ENCODE data around the gene TMEM53.
A peak's percentile ranks its signal among the peaks of the same experiment; 100 is the strongest.
"Not testable (repeated sequence)": the region's sequence is repeated elsewhere in the genome, so short reads cannot be mapped to it uniquely, and the experiment has no call there.

Gene TMEM53

GRCh38 chr1:44714532-44714931, 40.3 kb upstream of the TMEM53 start:
- no peaks in the 10 kb centered on the region for H3K27me3 ChIP-seq (replicated peaks; ENCODE audit: control insufficient read depth, insufficient read depth, low read length)
- DNase-seq (ENCODE audit: low read depth) = no peak
- no peaks in the 10 kb centered on the region for H3K4me1 ChIP-seq (ENCODE audit: control insufficient read depth, insufficient read depth, low read length)
- no peaks in the 10 kb centered on the region for H3K36me3 ChIP-seq (ENCODE audit: control insufficient read depth, insufficient read depth, low read length, severe bottlenecking)
- H3K4me3 ChIP-seq (ENCODE audit: low read length) = no peak overlapping the region
- H3K9me3 ChIP-seq (ENCODE audit: control insufficient read depth, low read length) = no peaks in the 10 kb centered on the region
- H3K9ac ChIP-seq (ENCODE audit: low read length) = no peak overlapping the region

GRCh38 chr1:44713321-44713781, 39.1 kb upstream of the TMEM53 start:
- Histone ChIP-seq H3K36me3 (ENCODE audit: control insufficient read depth, insufficient read depth, low read length, severe bottlenecking) (no peaks in the 10 kb centered on the region), H3K4me1 (ENCODE audit: control insufficient read depth, insufficient read depth, low read length) (no peaks in the 10 kb centered on the region), H3K9ac (ENCODE audit: low read length) (no peak overlapping the region), H3K4me3 (ENCODE audit: low read length) (no peak overlapping the region), H3K9me3 (ENCODE audit: control insufficient read depth, low read length) (no peaks in the 10 kb centered on the region), H3K27me3 (replicated peaks; ENCODE audit: control insufficient read depth, insufficient read depth, low read length) (no peaks in the 10 kb centered on the region)
- no peak for DNase-seq (ENCODE audit: low read depth)

GRCh38 chr1:44707959-44708831, 33.9 kb upstream of the TMEM53 start:
- H3K4me3 ChIP-seq (ENCODE audit: low read length) = peak overlapping the region; percentile 45
- H3K9ac ChIP-seq (ENCODE audit: low read length) = peak overlapping the region; percentile 57
- peak; percentile 82 for DNase-seq (ENCODE audit: low read depth)
- peaks cover 10% of the 10 kb centered on the region for H3K4me1 ChIP-seq (ENCODE audit: control insufficient read depth, insufficient read depth, low read length)
- no peaks in the 10 kb centered on the region for H3K9me3 ChIP-seq (ENCODE audit: control insufficient read depth, low read length)
- no peaks in the 10 kb centered on the region for H3K36me3 ChIP-seq (ENCODE audit: control insufficient read depth, insufficient read depth, low read length, severe bottlenecking)
- no peaks in the 10 kb centered on the region for H3K27me3 ChIP-seq (replicated peaks; ENCODE audit: control insufficient read depth, insufficient read depth, low read length)

- Histone ChIP-seq H3K9me3 (ENCODE audit: control insufficient read depth, low read length) (no peaks in the 10 kb centered on the region), H3K4me1 (ENCODE audit: control insufficient read depth, insufficient read depth, low read length) (peaks cover 10% of the 10 kb centered on the region)
- DNase-seq (ENCODE audit: low read depth) = peak; percentile 84
Observed at GRCh38 chr1:44707112-44707881, 33.0 kb upstream of the TMEM53 start.

GRCh38 chr1:44705938-44706337, 31.7 kb upstream of the TMEM53 start:
- no peak overlapping the region for H3K4me3 ChIP-seq (ENCODE audit: low read length)
- DNase-seq (ENCODE audit: low read depth) = no peak
- no peak overlapping the region for H3K9ac ChIP-seq (ENCODE audit: low read length)
- peaks cover 10% of the 10 kb centered on the region for H3K4me1 ChIP-seq (ENCODE audit: control insufficient read depth, insufficient read depth, low read length)
- no peaks in the 10 kb centered on the region for H3K36me3 ChIP-seq (ENCODE audit: control insufficient read depth, insufficient read depth, low read length, severe bottlenecking)
- H3K9me3 ChIP-seq (ENCODE audit: control insufficient read depth, low read length) = no peaks in the 10 kb centered on the region
- no peaks in the 10 kb centered on the region for H3K27me3 ChIP-seq (replicated peaks; ENCODE audit: control insufficient read depth, insufficient read depth, low read length)

More at GRCh38 chr1:44707112-44707881, 33.0 kb upstream of the TMEM53 start:
- Histone ChIP-seq H3K27me3 (replicated peaks; ENCODE audit: control insufficient read depth, insufficient read depth, low read length) (no peaks in the 10 kb centered on the region), H3K9ac (ENCODE audit: low read length) (peak overlapping the region; percentile 39), H3K4me3 (ENCODE audit: low read length) (no peak overlapping the region), H3K36me3 (ENCODE audit: control insufficient read depth, insufficient read depth, low read length, severe bottlenecking) (no peaks in the 10 kb centered on the region)

GRCh38 chr1:44705470-44705869, 31.2 kb upstream of the TMEM53 start:
- H3K4me3 ChIP-seq (ENCODE audit: low read length) = no peak overlapping the region
- H3K9me3 ChIP-seq (ENCODE audit: control insufficient read depth, low read length) = no peaks in the 10 kb centered on the region
- peaks cover 10% of the 10 kb centered on the region for H3K4me1 ChIP-seq (ENCODE audit: control insufficient read depth, insufficient read depth, low read length)
- no peak overlapping the region for H3K9ac ChIP-seq (ENCODE audit: low read length)
- no peaks in the 10 kb centered on the region for H3K36me3 ChIP-seq (ENCODE audit: control insufficient read depth, insufficient read depth, low read length, severe bottlenecking)
- DNase-seq (ENCODE audit: low read depth) = no peak
- no peaks in the 10 kb centered on the region for H3K27me3 ChIP-seq (replicated peaks; ENCODE audit: control insufficient read depth, insufficient read depth, low read length)

- Histone ChIP-seq H3K27me3 (replicated peaks; ENCODE audit: control insufficient read depth, insufficient read depth, low read length) (no peaks in the 10 kb centered on the region), H3K9me3 (ENCODE audit: control insufficient read depth, low read length) (no peaks in the 10 kb centered on the region), H3K4me3 (ENCODE audit: low read length) (no peak overlapping the region), H3K4me1 (ENCODE audit: control insufficient read depth, insufficient read depth, low read length) (no peaks in the 10 kb centered on the region), H3K36me3 (ENCODE audit: control insufficient read depth, insufficient read depth, low read length, severe bottlenecking) (no peaks in the 10 kb centered on the region), H3K9ac (ENCODE audit: low read length) (no peak overlapping the region)
- DNase-seq (ENCODE audit: low read depth) = no peak
Observed at GRCh38 chr1:44701141-44701573, 26.9 kb upstream of the TMEM53 start.

GRCh38 chr1:44700573-44700972, 26.3 kb upstream of the TMEM53 start:
- no peak overlapping the region for H3K9ac ChIP-seq (ENCODE audit: low read length)
- peak; percentile 76 for DNase-seq (ENCODE audit: low read depth)
- H3K27me3 ChIP-seq (replicated peaks; ENCODE audit: control insufficient read depth, insufficient read depth, low read length) = no peaks in the 10 kb centered on the region
- no peaks in the 10 kb centered on the region for H3K36me3 ChIP-seq (ENCODE audit: control insufficient read depth, insufficient read depth, low read length, severe bottlenecking)
- no peaks in the 10 kb centered on the region for H3K9me3 ChIP-seq (ENCODE audit: control insufficient read depth, low read length)
- H3K4me3 ChIP-seq (ENCODE audit: low read length) = no peak overlapping the region
- H3K4me1 ChIP-seq (ENCODE audit: control insufficient read depth, insufficient read depth, low read length) = no peaks in the 10 kb centered on the region

GRCh38 chr1:44699375-44699774, 25.1 kb upstream of the TMEM53 start:
- H3K9me3 ChIP-seq (ENCODE audit: control insufficient read depth, low read length); DNase-seq (ENCODE audit: low read depth); H3K9ac ChIP-seq (ENCODE audit: low read length); H3K36me3 ChIP-seq (ENCODE audit: control insufficient read depth, insufficient read depth, low read length, severe bottlenecking); H3K27me3 ChIP-seq (replicated peaks; ENCODE audit: control insufficient read depth, insufficient read depth, low read length); H3K4me3 ChIP-seq (ENCODE audit: low read length); H3K4me1 ChIP-seq (ENCODE audit: control insufficient read depth, insufficient read depth, low read length): not testable (repeated sequence)

GRCh38 chr1:44698138-44698537, 23.9 kb upstream of the TMEM53 start:
- Histone ChIP-seq H3K36me3 (ENCODE audit: control insufficient read depth, insufficient read depth, low read length, severe bottlenecking) (no peaks in the 10 kb centered on the region), H3K9ac (ENCODE audit: low read length) (no peak overlapping the region), H3K4me3 (ENCODE audit: low read length) (no peak overlapping the region), H3K9me3 (ENCODE audit: control insufficient read depth, low read length) (no peaks in the 10 kb centered on the region), H3K27me3 (replicated peaks; ENCODE audit: control insufficient read depth, insufficient read depth, low read length) (no peaks in the 10 kb centered on the region), H3K4me1 (ENCODE audit: control insufficient read depth, insufficient read depth, low read length) (no peaks in the 10 kb centered on the region)
- DNase-seq (ENCODE audit: low read depth) = no peak

GRCh38 chr1:44696789-44697345, 22.6 kb upstream of the TMEM53 start:
- no peaks in the 10 kb centered on the region for H3K9me3 ChIP-seq (ENCODE audit: control insufficient read depth, low read length)
- no peak overlapping the region for H3K9ac ChIP-seq (ENCODE audit: low read length)
- no peak for DNase-seq (ENCODE audit: low read depth)
- H3K4me3 ChIP-seq (ENCODE audit: low read length) = no peak overlapping the region
- H3K27me3 ChIP-seq (replicated peaks; ENCODE audit: control insufficient read depth, insufficient read depth, low read length) = no peaks in the 10 kb centered on the region
- H3K36me3 ChIP-seq (ENCODE audit: control insufficient read depth, insufficient read depth, low read length, severe bottlenecking) = no peaks in the 10 kb centered on the region
- no peaks in the 10 kb centered on the region for H3K4me1 ChIP-seq (ENCODE audit: control insufficient read depth, insufficient read depth, low read length)
